ENCODE measurements around the gene GABRG3. TPM values are rescaled to one million over a fixed set of nuclear protein-coding genes. Genes with fewer than 3 reads are reported as not detected.

Gene GABRG3
- total and polyA plus RNA-seq, 12 donors: 0.08 to 1.1 (median 0.44) TPM; not detected in 5

DNA sequence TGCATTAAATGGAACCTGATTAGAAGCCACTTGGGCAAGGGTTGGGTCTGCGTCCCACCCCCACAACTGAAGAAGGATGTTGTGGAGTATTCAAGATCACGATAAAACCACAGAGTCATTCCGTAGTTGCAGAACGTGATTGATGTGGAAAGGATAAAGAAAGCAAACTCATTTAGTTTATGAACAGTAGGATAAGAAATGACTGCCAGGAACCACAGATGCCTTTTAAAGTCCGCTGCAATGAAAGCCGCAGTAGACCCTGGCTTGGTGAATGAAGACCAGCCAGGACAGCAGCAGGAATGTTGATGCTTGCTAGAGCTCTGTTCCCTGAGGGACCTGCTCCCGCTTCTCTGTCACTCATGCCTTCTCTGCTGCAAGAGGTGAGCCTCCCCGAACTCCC, 111.5 kb downstream of the GABRG3 start:
- 63 to 70% (median 65%) methylated on average over 8 of the region's 8 CpGs for WGBS, 4 donors

GRCh38 chr15:27084844-27085243, 113.9 kb downstream of the GABRG3 start:
- no peaks in the 10 kb centered on the region for H3K4me1 ChIP-seq (replicated peaks in 1 of 2)
- peaks cover 0 to 3% (median 0%) of the 10 kb centered on the region in 3 donors for H3K9me3 ChIP-seq (replicated peaks in 1 of 3)
- H3K27ac ChIP-seq: no peak overlapping the region
- DNase-seq: no peak
- intact Hi-C loops (cut with DNase I): no loop called here
- WGBS, 4 donors: 69 to 80% (median 75%) methylated on average over 3 of the region's 3 CpGs
- no peak overlapping the region for H3K4me3 ChIP-seq
- TF ChIP-seq, protein P1, sequence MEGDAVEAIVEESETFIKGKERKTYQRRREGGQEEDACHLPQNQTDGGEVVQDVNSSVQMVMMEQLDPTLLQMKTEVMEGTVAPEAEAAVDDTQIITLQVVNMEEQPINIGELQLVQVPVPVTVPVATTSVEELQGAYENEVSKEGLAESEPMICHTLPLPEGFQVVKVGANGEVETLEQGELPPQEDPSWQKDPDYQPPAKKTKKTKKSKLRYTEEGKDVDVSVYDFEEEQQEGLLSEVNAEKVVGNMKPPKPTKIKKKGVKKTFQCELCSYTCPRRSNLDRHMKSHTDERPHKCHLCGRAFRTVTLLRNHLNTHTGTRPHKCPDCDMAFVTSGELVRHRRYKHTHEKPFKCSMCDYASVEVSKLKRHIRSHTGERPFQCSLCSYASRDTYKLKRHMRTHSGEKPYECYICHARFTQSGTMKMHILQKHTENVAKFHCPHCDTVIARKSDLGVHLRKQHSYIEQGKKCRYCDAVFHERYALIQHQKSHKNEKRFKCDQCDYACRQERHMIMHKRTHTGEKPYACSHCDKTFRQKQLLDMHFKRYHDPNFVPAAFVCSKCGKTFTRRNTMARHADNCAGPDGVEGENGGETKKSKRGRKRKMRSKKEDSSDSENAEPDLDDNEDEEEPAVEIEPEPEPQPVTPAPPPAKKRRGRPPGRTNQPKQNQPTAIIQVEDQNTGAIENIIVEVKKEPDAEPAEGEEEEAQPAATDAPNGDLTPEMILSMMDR (IDR thresholded peaks at IDR 0.05): no peak
- no peak for TF ChIP-seq POLR2A (IDR thresholded peaks at IDR 0.05)
- H3K27me3 ChIP-seq: no peaks in the 10 kb centered on the region
- H3K36me3 ChIP-seq (replicated peaks in 1 of 2): no peaks in the 10 kb centered on the region

More for the DNA sequence above, 111.5 kb downstream of the GABRG3 start:
- Histone ChIP-seq H3K27ac (no peak overlapping the region), H3K9me3 (replicated peaks in 1 of 3) (no peaks in the 10 kb centered on the region), H3K27me3 (no peaks in the 10 kb centered on the region), H3K4me1 (replicated peaks in 1 of 2) (no peaks in the 10 kb centered on the region), H3K4me3 (no peak overlapping the region), H3K36me3 (replicated peaks in 1 of 2) (no peaks in the 10 kb centered on the region)
- TF ChIP-seq, protein P1 (IDR thresholded peaks at IDR 0.05): no peak
- no peak for TF ChIP-seq POLR2A (IDR thresholded peaks at IDR 0.05)
- DNase-seq: no peak
- intact Hi-C loops (cut with DNase I): no loop called here

DNA sequence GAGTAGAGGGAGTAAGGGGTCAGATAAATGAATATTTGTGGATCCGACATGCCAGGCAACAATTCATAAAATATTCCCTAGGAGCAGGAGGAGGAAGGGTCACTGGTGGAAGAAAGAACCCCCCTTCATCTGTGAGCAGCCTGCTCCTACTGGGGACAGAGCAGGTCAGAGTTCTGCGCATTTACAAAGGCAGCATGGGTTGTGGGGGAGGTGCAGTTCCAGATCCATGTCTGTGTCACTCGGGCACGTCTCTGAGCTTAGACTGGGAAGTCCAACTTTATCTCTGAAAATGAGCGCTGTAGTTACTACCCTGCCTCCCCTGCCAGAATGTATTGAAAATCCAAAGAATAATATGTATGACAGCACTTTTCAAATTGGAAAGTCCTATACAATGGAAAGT, 115.2 kb downstream of the GABRG3 start:
- H3K4me1 ChIP-seq (replicated peaks in 1 of 2): no peaks in the 10 kb centered on the region
- intact Hi-C loops (cut with DNase I): no loop called here
- peaks cover 0 to 3% (median 0%) of the 10 kb centered on the region in 3 donors for H3K9me3 ChIP-seq (replicated peaks in 1 of 3)
- 70 to 78% (median 75%) methylated on average over 5 of the region's 5 CpGs for WGBS, 4 donors
- H3K27ac ChIP-seq: no peak overlapping the region
- no peak for DNase-seq
- TF ChIP-seq POLR2A (IDR thresholded peaks at IDR 0.05): no peak
- TF ChIP-seq, protein P1 (IDR thresholded peaks at IDR 0.05): no peak
- H3K27me3 ChIP-seq: no peaks in the 10 kb centered on the region
- H3K36me3 ChIP-seq (replicated peaks in 1 of 2): no peaks in the 10 kb centered on the region
- H3K4me3 ChIP-seq: no peak overlapping the region

GRCh38 chr15:27086805-27087204, 115.8 kb downstream of the GABRG3 start:
- no peak for DNase-seq
- TF ChIP-seq, protein P1 (IDR thresholded peaks at IDR 0.05): no peak
- no peaks in the 10 kb centered on the region for H3K4me1 ChIP-seq (replicated peaks in 1 of 2)
- peaks cover 0 to 3% (median 0%) of the 10 kb centered on the region in 3 donors for H3K9me3 ChIP-seq (replicated peaks in 1 of 3)
- H3K36me3 ChIP-seq (replicated peaks in 1 of 2): no peaks in the 10 kb centered on the region
- no peaks in the 10 kb centered on the region for H3K27me3 ChIP-seq
- H3K27ac ChIP-seq: no peak overlapping the region
- 69 to 80% (median 70%) methylated on average over 8 to 11 of the region's 11 CpGs for WGBS, 4 donors
- intact Hi-C loops (cut with DNase I): no loop called here
- H3K4me3 ChIP-seq: no peak overlapping the region

Data from adrenal gland (tissue), 12 donors.